Astrocyte (in vitro differentiated cells and primary cell): Measurements from ENCODE around the gene GRB10. TPM values are rescaled to one million over a fixed set of nuclear protein-coding genes. Genes with fewer than 3 reads are reported as not detected.
"Not testable (repeated sequence)": the region's sequence is repeated elsewhere in the genome, so short reads cannot be mapped to it uniquely, and the experiment has no call there.

Source experiments
- DNase-seq: peaks from one replicate; pipeline ENCODE4 v3.0.0-alpha.2; 2010; ENCODE audit warnings: low read depth
- FAIRE-seq: peaks from 2 replicates; lab custom pipeline; 2011; peaks lifted over from hg19 to GRCh38; lab: Jason Lieb, UNC
- H2AFZ ChIP-seq: 2 replicates; pipeline ENCODE4 v1.6.0; 2012; ENCODE audit warnings: low read depth, low read length, inconsistent platforms
- H3K27ac ChIP-seq: 2 replicates; pipeline ENCODE4 v1.5.1; 2011; ENCODE audit warnings: low read depth, low read length, inconsistent platforms
- H3K27me3 ChIP-seq: 2 replicates; pipeline ENCODE4 v1.6.0; 2011; ENCODE audit warnings: low read length, inconsistent platforms; ENCODE audit not compliant: insufficient read depth
- H3K36me3 ChIP-seq: 2 replicates; pipeline ENCODE4 v1.5.1; 2011; ENCODE audit warnings: low read length, inconsistent platforms; ENCODE audit not compliant: insufficient read depth
- H3K4me1 ChIP-seq: 2 replicates; pipeline ENCODE4 v1.5.1; 2011; ENCODE audit warnings: low read length, inconsistent platforms; ENCODE audit not compliant: insufficient read depth
- H3K4me2 ChIP-seq: 2 replicates; pipeline ENCODE4 v1.6.0; 2012; ENCODE audit warnings: low read length, inconsistent platforms
- H3K4me3 ChIP-seq: 2 replicates; pipeline ENCODE4 v1.5.1; 2011; ENCODE audit warnings: low read depth, mild to moderate bottlenecking, low read length, inconsistent platforms; ENCODE audit not compliant: insufficient read depth
- H3K79me2 ChIP-seq: 2 replicates; pipeline ENCODE4 v1.6.0; 2012; ENCODE audit warnings: mild to moderate bottlenecking, low read length, inconsistent platforms; ENCODE audit not compliant: insufficient read depth
- H3K9ac ChIP-seq: 2 replicates; pipeline ENCODE4 v1.6.0; 2012; ENCODE audit warnings: mild to moderate bottlenecking, low read length, inconsistent platforms
- H3K9me3 ChIP-seq: 2 replicates; pipeline ENCODE4 v1.5.1; 2012; ENCODE audit warnings: low read depth, mild to moderate bottlenecking, low read length, inconsistent platforms; ENCODE audit not compliant: insufficient read depth
- H4K20me1 ChIP-seq: 2 replicates; pipeline ENCODE4 v1.6.0; 2012; ENCODE audit warnings: low read length, inconsistent platforms; ENCODE audit not compliant: insufficient read depth
- H3K27ac Mint-ChIP-seq: one replicate; pipeline ENCODE4 v1.8.0; 2021; ENCODE audit warnings: mild to moderate bottlenecking, mixed read lengths; ENCODE audit not compliant: unreplicated experiment
- H3K27me3 Mint-ChIP-seq: one replicate; pipeline ENCODE4 v1.8.0; 2021; ENCODE audit warnings: low read depth, mixed read lengths; ENCODE audit not compliant: unreplicated experiment
- H3K36me3 Mint-ChIP-seq: one replicate; pipeline ENCODE4 v1.8.0; 2021; ENCODE audit warnings: low read depth, mixed read lengths; ENCODE audit not compliant: unreplicated experiment
- H3K4me1 Mint-ChIP-seq: one replicate; pipeline ENCODE4 v1.8.0; 2021; ENCODE audit warnings: low read depth, mixed read lengths; ENCODE audit not compliant: unreplicated experiment
- H3K4me3 Mint-ChIP-seq: one replicate; pipeline ENCODE4 v1.8.0; 2021; ENCODE audit warnings: mild to moderate bottlenecking, moderate library complexity, mixed read lengths; ENCODE audit not compliant: unreplicated experiment
- H3K9me3 Mint-ChIP-seq: one replicate; pipeline ENCODE4 v1.8.0; 2021; ENCODE audit warnings: mild to moderate bottlenecking, mixed read lengths; ENCODE audit not compliant: unreplicated experiment
- EZH2 ChIP-seq: IDR thresholded peaks from 2 replicates; pipeline ENCODE4 v1.6.1; 2012; ENCODE audit warnings: mild to moderate bottlenecking, low read length, inconsistent platforms; ENCODE audit not compliant: insufficient read depth
- total RNA-seq: library from RNA; stranded (reverse); gene quantifications from 2 replicates; pipeline ENCODE4 v1.2.1, GENCODE V29; 2021
- TF ChIP-seq, protein P1 (sequence below): IDR thresholded peaks from 2 replicates; pipeline ENCODE4 v1.5.1; 2011; ENCODE audit warnings: low read depth, mild to moderate bottlenecking, inconsistent platforms, low read length, moderate library complexity; ENCODE audit not compliant: insufficient read depth

GRB10 gene
- total RNA-seq, 1 donor from 2014 or later = 81.9 TPM

- Mint-ChIP-seq H3K36me3 (peaks cover 28% of the 10 kb centered on the region), H3K27ac (no peak overlapping the region), H3K4me3 (no peak overlapping the region), H3K4me1 (peaks cover 16% of the 10 kb centered on the region), H3K27me3 (no peaks in the 10 kb centered on the region), H3K9me3 (peaks cover 6% of the 10 kb centered on the region)
- H4K20me1 ChIP-seq = peaks cover 95% of the 10 kb centered on the region
- H3K4me1 ChIP-seq = no peaks in the 10 kb centered on the region
- TF ChIP-seq, protein P1, sequence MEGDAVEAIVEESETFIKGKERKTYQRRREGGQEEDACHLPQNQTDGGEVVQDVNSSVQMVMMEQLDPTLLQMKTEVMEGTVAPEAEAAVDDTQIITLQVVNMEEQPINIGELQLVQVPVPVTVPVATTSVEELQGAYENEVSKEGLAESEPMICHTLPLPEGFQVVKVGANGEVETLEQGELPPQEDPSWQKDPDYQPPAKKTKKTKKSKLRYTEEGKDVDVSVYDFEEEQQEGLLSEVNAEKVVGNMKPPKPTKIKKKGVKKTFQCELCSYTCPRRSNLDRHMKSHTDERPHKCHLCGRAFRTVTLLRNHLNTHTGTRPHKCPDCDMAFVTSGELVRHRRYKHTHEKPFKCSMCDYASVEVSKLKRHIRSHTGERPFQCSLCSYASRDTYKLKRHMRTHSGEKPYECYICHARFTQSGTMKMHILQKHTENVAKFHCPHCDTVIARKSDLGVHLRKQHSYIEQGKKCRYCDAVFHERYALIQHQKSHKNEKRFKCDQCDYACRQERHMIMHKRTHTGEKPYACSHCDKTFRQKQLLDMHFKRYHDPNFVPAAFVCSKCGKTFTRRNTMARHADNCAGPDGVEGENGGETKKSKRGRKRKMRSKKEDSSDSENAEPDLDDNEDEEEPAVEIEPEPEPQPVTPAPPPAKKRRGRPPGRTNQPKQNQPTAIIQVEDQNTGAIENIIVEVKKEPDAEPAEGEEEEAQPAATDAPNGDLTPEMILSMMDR = no peak
- no peak for TF ChIP-seq EZH2
- no peak for FAIRE-seq
- no peaks in the 10 kb centered on the region for H3K9me3 ChIP-seq
- H3K9ac ChIP-seq = no peak overlapping the region
- H3K36me3 ChIP-seq = peaks cover 5% of the 10 kb centered on the region
- H3K4me3 ChIP-seq = no peak overlapping the region
- DNase-seq = no peak
- H3K79me2 ChIP-seq = peaks cover 99% of the 10 kb centered on the region
- no peak overlapping the region for H2AFZ ChIP-seq
- H3K27ac ChIP-seq = no peak overlapping the region
- no peaks in the 10 kb centered on the region for H3K27me3 ChIP-seq
- H3K4me2 ChIP-seq = no peak overlapping the region
Measured at GRCh38 chr7:50774319-50774718, 8.4 kb downstream of the GRB10 start.

GRCh38 chr7:50773071-50773470 lies 9.6 kb downstream of the GRB10 start:
- H3K9me3 ChIP-seq, H3K9me3 Mint-ChIP-seq, H3K4me2 ChIP-seq, H3K27ac Mint-ChIP-seq, FAIRE-seq, H3K4me1 ChIP-seq, H3K9ac ChIP-seq, H3K4me3 ChIP-seq, H3K4me3 Mint-ChIP-seq, DNase-seq, H2AFZ ChIP-seq, H3K27me3 Mint-ChIP-seq, H3K36me3 ChIP-seq, H3K27ac ChIP-seq, H3K27me3 ChIP-seq: not testable (repeated sequence)
- H3K4me1 Mint-ChIP-seq = peaks cover 16% of the 10 kb centered on the region
- peaks cover 99% of the 10 kb centered on the region for H3K79me2 ChIP-seq
- peaks cover 95% of the 10 kb centered on the region for H4K20me1 ChIP-seq
- peaks cover 27% of the 10 kb centered on the region for H3K36me3 Mint-ChIP-seq

DNA sequence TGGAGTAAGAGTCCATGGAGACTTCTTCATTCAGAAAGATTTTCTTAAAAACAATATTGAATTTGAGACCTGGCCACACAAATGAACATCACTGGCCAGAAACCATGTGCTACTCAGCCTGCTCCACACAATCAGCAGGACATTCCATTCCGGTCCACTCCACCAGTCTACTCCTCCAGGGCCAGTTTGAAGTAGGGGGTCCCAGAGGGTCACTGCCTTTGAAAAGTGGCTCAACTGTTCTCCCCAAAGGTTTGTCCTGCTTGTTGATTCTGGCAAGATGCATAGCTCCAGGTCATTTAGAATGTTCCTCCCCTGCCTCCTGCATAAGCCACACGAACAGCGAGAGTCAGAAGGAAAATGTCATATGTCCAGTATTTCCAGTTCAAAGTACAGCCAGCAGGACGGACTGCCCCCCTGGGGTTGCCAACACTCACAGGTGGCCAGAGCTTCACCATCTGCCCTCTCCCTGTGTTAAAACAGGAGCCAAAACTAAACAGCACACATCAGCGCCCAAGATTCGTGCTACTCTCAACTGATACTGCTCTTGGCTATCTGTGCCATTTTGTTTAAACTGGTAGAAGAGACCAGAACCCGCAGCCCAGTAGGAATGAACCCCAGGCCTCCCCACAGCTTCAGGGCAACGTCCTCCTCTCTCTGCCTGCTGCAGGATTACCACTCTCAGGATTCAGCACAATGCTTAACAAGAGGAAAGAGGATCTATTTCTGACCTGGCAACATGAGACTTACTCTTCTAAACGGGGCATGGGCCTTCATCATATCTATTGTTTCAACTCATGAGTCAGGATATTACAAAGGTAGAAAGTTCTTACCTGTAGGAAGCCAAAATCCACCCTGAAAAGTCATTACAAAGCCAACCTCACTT lies 11.3 kb downstream of the GRB10 start:
- peaks cover 99% of the 10 kb centered on the region for H3K79me2 ChIP-seq
- H3K4me3 ChIP-seq = no peak overlapping the region
- H3K4me1 ChIP-seq = peaks cover 2% of the 10 kb centered on the region
- Mint-ChIP-seq H3K36me3 (peaks cover 24% of the 10 kb centered on the region), H3K27me3 (no peaks in the 10 kb centered on the region), H3K9me3 (peaks cover 6% of the 10 kb centered on the region), H3K27ac (no peak overlapping the region), H3K4me1 (peaks cover 20% of the 10 kb centered on the region), H3K4me3 (no peak overlapping the region)
- no peaks in the 10 kb centered on the region for H3K9me3 ChIP-seq
- DNase-seq = no peak
- H2AFZ ChIP-seq = no peak overlapping the region
- H3K27me3 ChIP-seq = no peaks in the 10 kb centered on the region
- H3K27ac ChIP-seq = no peak overlapping the region
- H3K36me3 ChIP-seq = peaks cover 2% of the 10 kb centered on the region
- FAIRE-seq = no peak
- H3K4me2 ChIP-seq = no peak overlapping the region
- TF ChIP-seq, protein P1 = no peak
- no peak for TF ChIP-seq EZH2
- H3K9ac ChIP-seq = no peak overlapping the region
- peaks cover 97% of the 10 kb centered on the region for H4K20me1 ChIP-seq
